Peyer's patch (tissue), 4 donors: ENCODE measurements around the gene CNTF. TPM values are rescaled to one million over a fixed set of nuclear protein-coding genes. Genes with fewer than 3 reads are reported as not detected.

Experiments used
- DNase-seq, 3 donors: peaks; one replicate each; pipeline ENCODE4 v3.0.0-alpha.2; 2017 to 2019
- H3K27ac ChIP-seq, 4 donors: fragments of 200-600 bp; sonication (generic); one replicate each; pipeline ENCODE4 v1.5.1; 2016 to 2019
- H3K27me3 ChIP-seq, 2 donors: fragments of 200-600 bp; sonication (generic); one replicate each; pipeline ENCODE4 v1.5.1; 2019
- H3K36me3 ChIP-seq, 3 donors: fragments of 200-600 bp; sonication (generic); one replicate each; pipeline ENCODE4 v1.5.1; 2016 to 2019
- H3K4me1 ChIP-seq, 4 donors: fragments of 200-600 bp; sonication (generic); one replicate each; pipeline ENCODE4 v1.5.1; 2016 to 2019
- H3K4me3 ChIP-seq, 4 donors: fragments of 200-600 bp; sonication (generic); 1 replicate in 3 of 4; 2 replicates in 1 of 4; pipeline ENCODE4 v1.5.1; 2016 to 2019; ENCODE audit warnings: mild to moderate bottlenecking in 1 of 4
- H3K9me3 ChIP-seq, 4 donors: fragments of 200-600 bp; sonication (generic); one replicate each; pipeline ENCODE4 v1.5.1; 2016 to 2019; ENCODE audit warnings: mild to moderate bottlenecking in 1 of 4
- POLR2A ChIP-seq, 2 donors: fragments of 450-650 bp; IDR thresholded peaks; one replicate each; pipeline ENCODE4 v1.5.1; 2017; ENCODE audit warnings: antibody characterized with exemption in 2 of 2, mild to moderate bottlenecking in 2 of 2, moderate library complexity in 2 of 2
- total RNA-seq, 4 donors: library from RNA; depleted of rRNA; stranded (reverse); fragments of >200 nt; gene quantifications; one replicate each; pipeline ENCODE4 v1.1.0, GENCODE V29; 2016
- TF ChIP-seq, protein P1 (sequence below), 6 experiments: fragments of 450-650 bp in 4 of 6; fragments of 200-600 bp in 2 of 6; sonication (generic) in 1 of 6; IDR thresholded peaks; one replicate each; pipeline ENCODE4 v1.5.1; 2017 to 2019; ENCODE audit warnings: antibody characterized with exemption in 6 of 6, mild to moderate bottlenecking in 3 of 6, moderate library complexity in 1 of 6

Gene CNTF
- total RNA-seq, 4 donors from 2014 or later = 3.5 to 6.8 (median 5.3) TPM; not detected in 1

DNA sequence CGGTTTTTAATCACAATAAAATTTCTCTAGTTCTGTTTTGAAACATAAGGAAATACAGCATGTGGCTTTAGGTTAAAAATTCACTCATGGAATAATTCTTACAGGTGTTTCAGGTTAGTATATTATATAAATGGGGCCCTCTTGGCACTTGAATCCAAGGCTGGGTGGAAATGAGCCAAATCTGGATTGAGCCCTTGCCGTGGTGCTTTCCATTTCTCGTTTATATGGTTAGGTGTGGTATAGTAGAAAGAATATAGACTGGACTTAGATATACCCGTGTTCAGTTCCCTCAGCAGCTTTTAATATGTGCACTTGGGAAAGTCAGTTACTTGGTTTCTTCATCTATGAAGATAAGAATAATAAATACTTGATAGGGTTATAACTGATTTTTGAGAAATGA is 27.6 kb upstream of the CNTF start:
- H3K36me3 ChIP-seq = no peaks in the 10 kb centered on the region
- peaks cover 0 to 51% (median 0%) of the 10 kb centered on the region in 4 donors for H3K4me1 ChIP-seq
- no peak for DNase-seq
- H3K27ac ChIP-seq = peak overlapping the region in 2 of 4 donors; percentile 3 to 13
- TF ChIP-seq, protein P1, sequence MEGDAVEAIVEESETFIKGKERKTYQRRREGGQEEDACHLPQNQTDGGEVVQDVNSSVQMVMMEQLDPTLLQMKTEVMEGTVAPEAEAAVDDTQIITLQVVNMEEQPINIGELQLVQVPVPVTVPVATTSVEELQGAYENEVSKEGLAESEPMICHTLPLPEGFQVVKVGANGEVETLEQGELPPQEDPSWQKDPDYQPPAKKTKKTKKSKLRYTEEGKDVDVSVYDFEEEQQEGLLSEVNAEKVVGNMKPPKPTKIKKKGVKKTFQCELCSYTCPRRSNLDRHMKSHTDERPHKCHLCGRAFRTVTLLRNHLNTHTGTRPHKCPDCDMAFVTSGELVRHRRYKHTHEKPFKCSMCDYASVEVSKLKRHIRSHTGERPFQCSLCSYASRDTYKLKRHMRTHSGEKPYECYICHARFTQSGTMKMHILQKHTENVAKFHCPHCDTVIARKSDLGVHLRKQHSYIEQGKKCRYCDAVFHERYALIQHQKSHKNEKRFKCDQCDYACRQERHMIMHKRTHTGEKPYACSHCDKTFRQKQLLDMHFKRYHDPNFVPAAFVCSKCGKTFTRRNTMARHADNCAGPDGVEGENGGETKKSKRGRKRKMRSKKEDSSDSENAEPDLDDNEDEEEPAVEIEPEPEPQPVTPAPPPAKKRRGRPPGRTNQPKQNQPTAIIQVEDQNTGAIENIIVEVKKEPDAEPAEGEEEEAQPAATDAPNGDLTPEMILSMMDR (IDR thresholded peaks at IDR 0.05) = no peak
- TF ChIP-seq POLR2A (IDR thresholded peaks at IDR 0.05) = no peak
- no peak overlapping the region for H3K4me3 ChIP-seq
- H3K9me3 ChIP-seq = no peaks in the 10 kb centered on the region
- H3K27me3 ChIP-seq = no peaks in the 10 kb centered on the region

DNA sequence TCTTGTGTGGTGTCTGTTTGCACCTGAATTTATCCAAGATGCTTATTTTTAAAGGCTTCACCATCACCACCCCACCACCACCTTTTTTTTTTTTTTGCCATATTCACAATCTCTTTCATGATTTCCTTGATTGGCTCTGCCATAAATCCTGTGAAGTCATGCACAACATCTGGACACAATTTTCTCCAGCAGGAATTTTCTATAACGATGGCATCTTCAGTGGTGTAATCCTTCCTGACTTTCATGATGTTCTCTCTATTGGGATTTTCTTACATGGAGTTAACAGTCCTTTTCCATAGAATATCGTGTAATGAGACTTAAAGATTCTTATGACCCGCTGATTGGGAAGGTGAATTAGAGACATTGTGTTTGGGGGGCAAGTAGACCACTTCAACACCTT is 25.8 kb upstream of the CNTF start:
- H3K9me3 ChIP-seq = no peaks in the 10 kb centered on the region
- DNase-seq = no peak
- H3K27ac ChIP-seq = no peak overlapping the region
- H3K27me3 ChIP-seq = no peaks in the 10 kb centered on the region
- H3K4me1 ChIP-seq = peaks cover 0 to 51% (median 0%) of the 10 kb centered on the region in 4 donors
- no peaks in the 10 kb centered on the region for H3K36me3 ChIP-seq
- no peak overlapping the region for H3K4me3 ChIP-seq
- TF ChIP-seq POLR2A (IDR thresholded peaks at IDR 0.05) = no peak

DNA sequence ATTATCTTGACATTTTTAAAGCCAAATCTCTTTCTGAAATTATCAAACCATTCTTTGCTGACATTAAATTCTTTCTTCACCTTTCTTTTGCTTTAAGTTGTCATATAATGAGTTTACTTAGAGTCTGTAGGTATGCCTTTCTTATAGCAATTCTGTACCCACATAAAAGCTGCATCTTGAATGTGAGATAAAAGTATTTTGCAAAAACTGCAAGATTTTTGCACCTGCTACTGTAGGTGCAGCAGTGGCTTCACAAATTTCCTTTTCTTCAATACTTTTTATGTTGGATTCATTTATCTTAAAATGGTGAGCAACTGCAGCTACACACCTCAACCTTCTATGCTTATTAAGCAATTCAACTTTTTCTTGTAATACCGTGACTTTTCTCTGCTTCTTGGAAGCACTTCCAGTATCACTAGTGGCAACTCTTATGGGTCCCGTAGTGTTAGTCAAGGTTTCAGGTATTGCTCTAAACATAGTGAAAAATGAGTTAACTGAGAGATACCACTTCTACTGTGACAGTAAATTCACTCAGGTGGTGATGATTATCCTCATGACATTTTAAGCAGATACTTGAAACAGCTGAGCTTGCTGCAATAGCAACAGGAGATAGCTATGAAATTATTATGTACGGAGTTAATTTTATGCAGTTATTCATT is 24.9 kb upstream of the CNTF start:
- Histone ChIP-seq H3K4me3 (no peak overlapping the region), H3K27ac (no peak overlapping the region), H3K9me3 (no peaks in the 10 kb centered on the region), H3K27me3 (no peaks in the 10 kb centered on the region), H3K36me3 (peaks cover 0 to 6% (median 0%) of the 10 kb centered on the region in 3 donors), H3K4me1 (peaks cover 0 to 44% (median 0%) of the 10 kb centered on the region in 4 donors)
- DNase-seq = no peak
- TF ChIP-seq, protein P1 (IDR thresholded peaks at IDR 0.05) = no peak

DNA sequence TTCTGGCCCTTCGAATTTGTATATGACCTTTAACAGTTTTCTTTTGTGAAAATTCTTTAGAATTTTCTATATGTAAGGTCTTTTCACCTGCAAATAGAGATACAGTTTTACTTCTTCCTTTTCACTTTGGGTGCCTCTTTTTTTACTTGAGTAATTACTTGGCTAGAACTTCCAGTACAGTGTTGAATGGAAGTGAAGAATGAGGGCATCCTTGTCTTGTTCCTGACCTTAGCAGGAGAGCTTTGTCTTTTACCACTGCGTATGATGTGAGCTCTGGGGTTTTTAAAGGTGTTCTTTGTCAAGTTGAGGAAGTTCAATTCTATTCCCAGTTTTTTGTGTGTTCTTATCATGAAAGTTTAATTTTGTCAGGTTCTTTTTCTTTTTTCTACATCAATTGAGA is 22.0 kb upstream of the CNTF start:
- Histone ChIP-seq H3K36me3 (peaks cover 0 to 6% (median 0%) of the 10 kb centered on the region in 3 donors), H3K27ac (no peak overlapping the region), H3K27me3 (no peaks in the 10 kb centered on the region), H3K4me1 (peaks cover 0 to 25% (median 0%) of the 10 kb centered on the region in 4 donors), H3K9me3 (no peaks in the 10 kb centered on the region), H3K4me3 (no peak overlapping the region)
- DNase-seq = no peak
- no peak for TF ChIP-seq POLR2A (IDR thresholded peaks at IDR 0.05)
- TF ChIP-seq, protein P1 (IDR thresholded peaks at IDR 0.05) = no peak

DNA sequence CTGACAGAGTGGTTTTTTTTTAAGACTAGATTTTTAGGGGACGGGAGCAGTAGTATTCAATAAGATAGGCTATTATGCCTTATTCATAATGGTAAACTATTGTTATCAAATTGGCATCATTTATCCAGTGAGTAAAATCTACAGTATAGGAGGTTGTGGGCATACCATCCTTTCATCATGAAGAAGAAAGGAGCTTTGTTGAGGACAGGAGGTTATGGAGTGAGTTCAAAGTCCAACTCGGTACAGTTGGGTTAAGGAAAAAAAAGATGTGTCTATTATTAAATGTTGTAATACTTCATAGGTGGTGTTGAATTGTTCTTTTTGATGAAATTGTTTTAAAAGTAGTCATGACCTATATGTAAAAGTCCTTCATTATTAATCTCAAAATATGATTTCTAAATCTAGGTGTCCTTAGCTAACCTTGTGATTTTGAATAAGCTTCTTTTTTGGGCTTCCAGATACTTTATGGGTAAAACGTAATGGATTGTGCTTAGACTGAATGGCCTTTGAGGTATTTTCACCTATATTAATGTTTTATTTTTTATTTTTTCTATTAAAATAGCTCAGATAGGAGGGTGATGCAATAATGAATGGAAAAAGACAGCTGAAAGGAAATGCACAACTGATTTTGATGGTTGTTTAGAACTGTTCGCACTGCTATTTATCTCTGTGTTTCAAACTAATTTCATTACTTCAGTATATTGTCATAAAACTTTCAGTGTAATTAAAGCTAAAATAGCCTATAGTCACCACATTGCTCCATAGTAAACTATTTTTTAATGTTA is 15.3 kb upstream of the CNTF start:
- no peaks in the 10 kb centered on the region for H3K9me3 ChIP-seq
- H3K4me1 ChIP-seq = peaks cover 0 to 5% (median 2%) of the 10 kb centered on the region in 4 donors
- no peak for DNase-seq
- H3K4me3 ChIP-seq = no peak overlapping the region
- TF ChIP-seq POLR2A (IDR thresholded peaks at IDR 0.05) = no peak
- TF ChIP-seq, protein P1 (IDR thresholded peaks at IDR 0.05) = no peak
- H3K27ac ChIP-seq = no peak overlapping the region
- peaks cover 0 to 25% (median 0%) of the 10 kb centered on the region in 3 donors for H3K36me3 ChIP-seq
- H3K27me3 ChIP-seq = no peaks in the 10 kb centered on the region

DNA sequence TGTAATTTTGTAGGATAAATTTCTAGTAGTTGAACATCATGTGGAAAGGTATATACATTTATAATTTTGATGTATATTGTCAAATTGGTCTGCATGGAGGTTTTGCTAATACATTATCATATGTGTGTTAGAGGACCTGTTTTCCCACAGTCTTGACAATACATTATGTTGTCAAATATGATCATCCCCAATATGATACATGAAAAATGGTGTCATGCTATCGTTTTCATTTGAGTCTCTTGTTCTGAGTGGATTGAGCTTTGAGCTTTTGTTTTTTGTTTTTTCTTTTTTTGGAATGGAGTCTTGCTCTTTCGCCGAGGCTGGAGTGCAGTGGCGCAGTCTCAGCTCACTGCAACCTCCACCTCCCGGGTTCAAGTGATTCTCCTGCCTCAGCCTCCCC is 14.1 kb upstream of the CNTF start:
- TF ChIP-seq, protein P1 (IDR thresholded peaks at IDR 0.05) = no peak
- no peak for TF ChIP-seq POLR2A (IDR thresholded peaks at IDR 0.05)

More for the DNA sequence above, 14.1 kb upstream of the CNTF start:
- H3K4me3 ChIP-seq = no peak overlapping the region
- no peaks in the 10 kb centered on the region for H3K27me3 ChIP-seq
- no peaks in the 10 kb centered on the region for H3K9me3 ChIP-seq
- peaks cover 0 to 5% (median 2%) of the 10 kb centered on the region in 4 donors for H3K4me1 ChIP-seq
- no peak overlapping the region for H3K27ac ChIP-seq
- no peak for DNase-seq
- H3K36me3 ChIP-seq = peaks cover 0 to 35% (median 0%) of the 10 kb centered on the region in 3 donors
